Small intestine (tissue), 7 donors: Measurements from ENCODE around the gene DOCK2. TPM values are rescaled to one million over a fixed set of nuclear protein-coding genes. Genes with fewer than 3 reads are reported as not detected.

Experiments used
- DNase-seq, 2 donors: peaks; one replicate each; pipeline versions ENCODE4 v3.0.0 to v3.0.0-alpha.2; 2013
- FAIRE-seq: peaks from 2 replicates; lab custom pipeline; 2012; peaks lifted over from hg19 to GRCh38; lab: Jason Lieb, UNC
- H3K27ac ChIP-seq, 3 donors: one replicate each; pipeline ENCODE4 v1.5.1; 2013; ENCODE audit warnings: low read length in 2 of 3, mild to moderate bottlenecking in 2 of 3, control low read depth in 1 of 3, inconsistent platforms in 1 of 3, low read depth in 1 of 3, moderate library complexity in 1 of 3
- H3K27me3 ChIP-seq, 3 donors: one replicate each; pipeline ENCODE4 v1.6.1; 2013; ENCODE audit warnings: low read length in 3 of 3, inconsistent platforms in 1 of 3; ENCODE audit not compliant: control insufficient read depth in 3 of 3, insufficient read depth in 3 of 3
- H3K36me3 ChIP-seq, 3 donors: one replicate each; pipeline ENCODE4 v1.6.1; 2013; ENCODE audit warnings: low read length in 3 of 3, inconsistent platforms in 1 of 3, low read depth in 1 of 3, mild to moderate bottlenecking in 1 of 3, moderate library complexity in 1 of 3; ENCODE audit not compliant: control insufficient read depth in 3 of 3, insufficient read depth in 2 of 3
- H3K4me1 ChIP-seq, 3 donors: one replicate each; pipeline ENCODE4 v1.6.1; 2013; ENCODE audit warnings: low read length in 2 of 3, inconsistent platforms in 1 of 3, low read depth in 1 of 3, mild to moderate bottlenecking in 1 of 3, moderate library complexity in 1 of 3; ENCODE audit not compliant: control insufficient read depth in 3 of 3, insufficient read depth in 2 of 3
- H3K4me3 ChIP-seq, 3 donors: one replicate each; pipeline ENCODE4 v1.5.1; 2013; ENCODE audit warnings: low read length in 3 of 3, control low read depth in 1 of 3, inconsistent platforms in 1 of 3, low read depth in 1 of 3, mild to moderate bottlenecking in 1 of 3, moderate library complexity in 1 of 3
- H3K9me3 ChIP-seq, 2 donors: one replicate each; pipeline ENCODE4 v1.6.1; 2013; ENCODE audit warnings: low read depth in 1 of 2, low read length in 1 of 2; ENCODE audit not compliant: control insufficient read depth in 2 of 2, insufficient read depth in 1 of 2
- WGBS, 3 donors: extraction: QIAGEN DNeasy Blood & Tissue Kit; methylation state at CpG; one replicate each; pipeline ENCODE4 v1.1.7; 2013; 5-methylcytosine and 5-hydroxymethylcytosine counted together
- polyA plus RNA-seq, 4 donors: library from polyadenylated mRNA; stranded (reverse) in 3 of 4; unstranded in 1 of 4; fragments of 200-250 nt in 3 of 4; fragments of 120-200 nt in 1 of 4; gene quantifications; one replicate each; pipeline versions ENCODE4 v1.2.1 to v1.2.3, GENCODE V29; 2013
- donor health status: healthy with polysubstance abuse.
- donor health status: control.
- donor health status: control.
- donor health status: Bipolar disorder and iron deficiency.
- donor health status: healthy.

Gene DOCK2
- polyA plus RNA-seq, 4 donors = 1.3 to 5.9 (median 3.0) TPM

DNA sequence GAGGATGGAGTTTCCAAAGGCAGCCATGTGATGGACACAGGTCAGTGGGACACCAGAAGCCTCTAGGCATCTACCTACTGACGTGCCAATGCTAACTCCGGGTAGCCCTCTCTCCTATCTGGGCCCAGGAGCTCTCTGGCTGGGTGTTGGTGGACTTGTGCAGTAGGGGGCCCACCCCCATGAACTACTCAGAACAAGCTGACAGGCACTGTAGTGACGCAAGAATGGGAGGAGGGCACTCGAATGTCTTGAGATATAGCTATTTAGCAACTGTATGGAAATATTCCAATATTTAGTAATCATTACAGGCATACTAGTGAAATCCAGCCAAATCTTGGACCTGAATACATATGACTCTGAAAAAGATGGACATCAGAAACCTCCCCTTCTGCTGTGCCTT is 5.7 kb upstream of the DOCK2 start:
- Histone ChIP-seq H3K27me3 (peaks cover 0 to 5% (median 3%) of the 10 kb centered on the region in 3 donors), H3K4me3 (no peak overlapping the region), H3K4me1 (no peaks in the 10 kb centered on the region), H3K9me3 (no peaks in the 10 kb centered on the region), H3K27ac (no peak overlapping the region), H3K36me3 (no peaks in the 10 kb centered on the region)
- FAIRE-seq (no peak), DNase-seq (no peak)
- WGBS, 3 donors = 76 to 86% (median 82%) methylated on average over 4 of the region's 4 CpGs

DNA sequence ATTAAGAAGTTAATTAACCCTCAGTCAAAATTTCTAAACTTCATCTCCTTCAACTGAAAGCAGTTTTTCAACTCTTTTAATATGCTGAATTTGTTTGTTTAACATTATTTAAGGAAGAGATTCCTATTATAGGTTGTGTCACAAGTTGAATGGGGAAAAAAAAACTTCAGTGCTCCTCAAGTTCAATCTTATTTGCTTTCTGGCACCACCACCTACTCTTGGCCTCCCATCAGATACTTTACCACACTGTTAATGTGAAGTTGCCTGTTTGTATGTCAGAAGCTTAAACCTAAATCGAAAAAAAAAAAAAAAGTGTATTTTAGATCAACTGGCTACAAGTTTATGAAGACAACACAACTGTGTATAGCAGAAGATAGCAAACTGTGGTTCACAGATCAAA is 4.1 kb upstream of the DOCK2 start:
- DNase-seq (no peak), FAIRE-seq (no peak)
- Histone ChIP-seq H3K4me1 (no peaks in the 10 kb centered on the region), H3K4me3 (no peak overlapping the region), H3K36me3 (no peaks in the 10 kb centered on the region), H3K27ac (no peak overlapping the region), H3K9me3 (no peaks in the 10 kb centered on the region), H3K27me3 (peaks cover 0 to 18% (median 3%) of the 10 kb centered on the region in 3 donors)
- 77 to 85% (median 78%) methylated on average over 1 of the region's 1 CpG for WGBS, 3 donors

DNA sequence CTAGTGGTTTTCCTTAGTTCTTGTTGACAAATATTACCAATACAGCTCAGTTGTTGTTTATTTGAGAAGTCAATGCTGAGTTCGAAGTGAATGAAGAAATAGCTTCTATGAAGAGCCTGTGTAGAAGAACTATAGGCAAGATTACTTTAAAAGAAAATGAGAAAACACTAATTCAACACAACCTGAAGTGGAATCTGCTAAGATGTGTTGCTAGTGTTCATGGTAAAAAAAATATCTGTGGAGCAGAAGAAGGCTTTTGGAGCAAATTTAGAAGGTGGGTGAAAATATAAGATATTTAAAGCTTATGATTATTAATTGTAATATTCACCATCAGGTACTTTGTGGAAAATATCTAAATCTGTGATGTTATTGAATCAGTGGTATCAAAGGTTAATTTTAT is 2.5 kb upstream of the DOCK2 start:
- Histone ChIP-seq H3K27me3 (peaks cover 0 to 21% (median 3%) of the 10 kb centered on the region in 3 donors), H3K36me3 (no peaks in the 10 kb centered on the region), H3K9me3 (peaks cover 0 to 3% of the 10 kb centered on the region in 2 donors), H3K27ac (no peak overlapping the region), H3K4me1 (no peaks in the 10 kb centered on the region), H3K4me3 (no peak overlapping the region)
- DNase-seq = no peak
- 74 to 89% (median 74%) methylated on average over 1 of the region's 1 CpG for WGBS, 3 donors
- no peak for FAIRE-seq

DNA sequence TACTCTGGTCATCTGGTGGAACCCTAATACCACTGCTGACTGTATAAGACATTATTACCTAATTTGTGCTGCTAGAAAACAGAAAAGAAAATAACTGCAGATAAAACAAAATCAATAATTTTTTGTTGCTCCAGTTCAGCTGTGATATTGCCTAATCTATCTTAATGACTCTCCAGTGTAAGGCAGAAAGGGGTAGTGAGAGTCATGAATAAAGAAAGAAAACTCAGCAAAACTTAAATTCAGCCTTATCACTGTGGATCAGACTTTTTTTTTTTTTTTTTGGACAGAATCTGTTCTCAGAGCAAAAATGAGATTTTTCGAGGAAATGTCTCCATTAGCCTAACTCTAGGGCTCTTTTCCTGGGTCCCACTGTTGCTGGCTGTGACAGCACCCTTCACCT is 1.1 kb upstream of the DOCK2 start:
- FAIRE-seq (no peak), DNase-seq (no peak)
- Histone ChIP-seq H3K36me3 (no peaks in the 10 kb centered on the region), H3K27me3 (peaks cover 0 to 21% (median 3%) of the 10 kb centered on the region in 3 donors), H3K4me3 (no peak overlapping the region), H3K27ac (no peak overlapping the region), H3K4me1 (no peaks in the 10 kb centered on the region), H3K9me3 (peaks cover 0 to 3% of the 10 kb centered on the region in 2 donors)
- WGBS, 3 donors = 71 to 75% (median 74%) methylated on average over 1 of the region's 1 CpG

GRCh38 chr5:169636477-169637084 is 494 bp upstream of the DOCK2 start:
- FAIRE-seq = no peak

DNA sequence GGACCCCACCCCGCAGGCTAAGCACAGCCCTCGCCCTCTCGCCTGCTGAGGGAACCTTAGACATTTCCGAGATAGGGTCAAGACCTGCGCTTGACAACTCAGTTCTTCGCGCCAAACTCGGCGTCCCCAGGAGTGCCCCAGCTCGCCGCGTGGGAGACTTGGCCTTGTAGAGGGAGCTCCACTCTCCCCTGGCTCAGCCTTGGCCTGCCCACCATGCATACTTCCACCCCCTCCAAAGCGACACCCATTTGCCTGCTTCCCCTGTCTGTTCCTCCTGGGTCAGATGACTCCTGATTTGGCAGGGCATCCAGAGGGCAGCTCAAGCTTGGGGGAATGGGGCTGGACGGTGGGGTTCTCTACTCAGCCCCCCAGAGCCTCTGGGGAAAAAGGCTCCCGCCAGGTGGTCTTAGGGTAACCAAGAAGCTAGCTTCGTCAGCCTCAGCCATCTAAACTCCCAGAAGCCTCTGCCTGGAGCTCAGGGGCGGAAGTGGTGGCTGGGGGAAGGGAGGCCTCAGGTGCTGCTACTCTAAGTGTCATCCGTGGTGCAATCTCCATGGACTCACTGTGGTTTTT is 560 bp downstream of the DOCK2 start:
- no peaks in the 10 kb centered on the region for H3K36me3 ChIP-seq
- peaks cover 0 to 3% of the 10 kb centered on the region in 2 donors for H3K9me3 ChIP-seq
- H3K4me3 ChIP-seq = peak overlapping the region in 2 of 3 donors; percentile 50 to 56
- WGBS, 3 donors = 17 to 22% (median 21%) methylated on average over 14 to 18 of the region's 18 CpGs
- peaks cover 0 to 21% (median 3%) of the 10 kb centered on the region in 3 donors for H3K27me3 ChIP-seq
- DNase-seq (peak in 1 of 2 donors; percentile 49), FAIRE-seq (no peak)
- no peaks in the 10 kb centered on the region for H3K4me1 ChIP-seq
- H3K27ac ChIP-seq = peak overlapping the region in 2 of 3 donors; percentile 53 to 61

More at GRCh38 chr5:169636477-169637084, 494 bp upstream of the DOCK2 start:
- Histone ChIP-seq H3K4me3 (peak overlapping the region in 2 of 3 donors; percentile 50 to 56), H3K27ac (peak overlapping the region in 1 of 3 donors; percentile 61), H3K27me3 (peaks cover 0 to 21% (median 3%) of the 10 kb centered on the region in 3 donors), H3K36me3 (no peaks in the 10 kb centered on the region), H3K9me3 (peaks cover 0 to 3% of the 10 kb centered on the region in 2 donors), H3K4me1 (no peaks in the 10 kb centered on the region)
- no peak for DNase-seq
- 34 to 58% (median 46%) methylated on average over 23 of the region's 23 CpGs for WGBS, 3 donors

DNA sequence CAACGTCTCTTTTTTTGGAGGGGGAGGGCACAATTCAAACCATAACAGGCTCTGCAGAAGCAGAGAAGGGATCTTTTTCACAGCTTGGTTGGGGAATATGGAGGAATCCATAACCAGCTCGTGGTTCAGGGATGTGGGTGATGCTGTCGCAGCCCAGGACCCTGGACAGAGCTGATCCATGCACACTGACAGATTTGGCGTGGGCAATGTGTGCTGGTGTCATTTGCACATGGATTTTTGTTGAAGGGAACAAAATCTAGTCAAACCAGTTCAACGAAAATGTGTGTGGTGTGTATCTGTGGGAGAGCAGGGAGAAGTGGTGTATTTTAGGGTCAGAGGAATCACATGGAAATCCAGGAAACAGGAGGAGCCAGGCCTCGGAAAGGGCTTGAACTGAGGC is 4.2 kb downstream of the DOCK2 start:
- Histone ChIP-seq H3K36me3 (no peaks in the 10 kb centered on the region), H3K4me1 (no peaks in the 10 kb centered on the region), H3K27ac (no peak overlapping the region), H3K9me3 (peaks cover 0 to 3% of the 10 kb centered on the region in 2 donors), H3K4me3 (no peak overlapping the region), H3K27me3 (peaks cover 0 to 17% (median 1%) of the 10 kb centered on the region in 3 donors)
- FAIRE-seq (no peak), DNase-seq (no peak)
- 11 to 37% (median 28%) methylated on average over 6 of the region's 6 CpGs for WGBS, 3 donors

GRCh38 chr5:169646856-169647255 is 9.8 kb downstream of the DOCK2 start:
- 77 to 90% (median 81%) methylated on average over 3 of the region's 3 CpGs for WGBS, 3 donors
- H3K27ac ChIP-seq = no peak overlapping the region
- no peak overlapping the region for H3K4me3 ChIP-seq
- no peaks in the 10 kb centered on the region for H3K4me1 ChIP-seq
- no peak for FAIRE-seq
- H3K9me3 ChIP-seq = no peaks in the 10 kb centered on the region
- no peaks in the 10 kb centered on the region for H3K36me3 ChIP-seq
- no peaks in the 10 kb centered on the region for H3K27me3 ChIP-seq
- DNase-seq = no peak
